ENCODE results near the gene C1orf21. TPM values are rescaled to one million over a fixed set of nuclear protein-coding genes. Genes with fewer than 3 reads are reported as not detected.

The C1orf21 gene
- total RNA-seq, 1 experiment from 2014 or later = 0.15 TPM

GRCh38 chr1:184509105-184509504, 122.3 kb downstream of the C1orf21 start:
- CTCF ChIA-PET = no interaction called here
- no peaks in the 10 kb centered on the region for H3K9me3 ChIP-seq (ENCODE audit: control insufficient read depth, insufficient read depth, low read depth, low read length)
- in situ Hi-C loops (cut with HindIII; ENCODE audit: low pct_unique_long_range_greater_than_20kb, low sequenced_read_pairs) = no loop called here
- no TSS peak for BruUV-seq (replicated peaks)
- intact Hi-C loops (cut with micrococcal nuclease; ENCODE audit: unreplicated experiment) = no loop called here
- H3K4me3 ChIP-seq (ENCODE audit: low read depth in 2 of 2, low read length in 2 of 2) = no peak overlapping the region
- DNase-seq (ENCODE audit: low read depth, low spot score) (no peak), ATAC-seq (no peak)
- no peaks in the 10 kb centered on the region for H3K36me3 ChIP-seq (ENCODE audit: control insufficient read depth, insufficient read depth, low read length)
- H3K27me3 ChIP-seq (ENCODE audit: control insufficient read depth, insufficient read depth, low read length) = no peaks in the 10 kb centered on the region
- H3K27ac ChIP-seq (ENCODE audit: low read length) = no peak overlapping the region
- POLR2A ChIA-PET = no interaction called here
- H3K4me1 ChIP-seq (ENCODE audit: control insufficient read depth, insufficient read depth, low read length) = no peaks in the 10 kb centered on the region
- TF ChIP-seq CTCF (IDR thresholded peaks at IDR 0.05) (no peak), REST (IDR thresholded peaks at IDR 0.05; ENCODE audit: insufficient read depth in 1 of 2, low read depth in 2 of 2, low read length in 1 of 2) (no peak), TCF7L2 (IDR thresholded peaks at IDR 0.05; ENCODE audit: low read depth, low read length) (no peak)

GRCh38 chr1:184510110-184510509, 123.3 kb downstream of the C1orf21 start:
- no peaks in the 10 kb centered on the region for H3K36me3 ChIP-seq (ENCODE audit: control insufficient read depth, insufficient read depth, low read length)
- H3K27me3 ChIP-seq (ENCODE audit: control insufficient read depth, insufficient read depth, low read length) = no peaks in the 10 kb centered on the region
- intact Hi-C loops (cut with micrococcal nuclease; ENCODE audit: unreplicated experiment) (no loop called here), in situ Hi-C loops (cut with HindIII; ENCODE audit: low pct_unique_long_range_greater_than_20kb, low sequenced_read_pairs) (no loop called here)
- DNase-seq (ENCODE audit: low read depth, low spot score) (no peak), ATAC-seq (no peak)
- H3K4me1 ChIP-seq (ENCODE audit: control insufficient read depth, insufficient read depth, low read length) = no peaks in the 10 kb centered on the region
- TF ChIP-seq SIN3A (IDR thresholded peaks at IDR 0.05; ENCODE audit: borderline replicate concordance, insufficient read depth, low read depth, low read length) = no peak
- no peaks in the 10 kb centered on the region for H3K9me3 ChIP-seq (ENCODE audit: control insufficient read depth, insufficient read depth, low read depth, low read length)
- ChIA-PET POLR2A (no interaction called here), CTCF (no interaction called here)
- H3K27ac ChIP-seq (ENCODE audit: low read length) = no peak overlapping the region
- BruUV-seq (replicated peaks) = no TSS peak
- H3K4me3 ChIP-seq (ENCODE audit: low read depth in 2 of 2, low read length in 2 of 2) = no peak overlapping the region

GRCh38 chr1:184512724-184513123, 125.9 kb downstream of the C1orf21 start:
- intact Hi-C loops (cut with micrococcal nuclease; ENCODE audit: unreplicated experiment) = no loop called here
- ATAC-seq = no peak
- no peaks in the 10 kb centered on the region for H3K36me3 ChIP-seq (ENCODE audit: control insufficient read depth, insufficient read depth, low read length)
- DNase-seq (ENCODE audit: low read depth, low spot score) = no peak
- CTCF ChIA-PET = no interaction called here
- H3K27me3 ChIP-seq (ENCODE audit: control insufficient read depth, insufficient read depth, low read length) = no peaks in the 10 kb centered on the region
- no TSS peak for BruUV-seq (replicated peaks)
- H3K27ac ChIP-seq (ENCODE audit: low read length) = no peak overlapping the region
- no peaks in the 10 kb centered on the region for H3K4me1 ChIP-seq (ENCODE audit: control insufficient read depth, insufficient read depth, low read length)
- in situ Hi-C loops (cut with HindIII; ENCODE audit: low pct_unique_long_range_greater_than_20kb, low sequenced_read_pairs) = no loop called here
- no peak for TF ChIP-seq CTCF (IDR thresholded peaks at IDR 0.05)
- H3K9me3 ChIP-seq (ENCODE audit: control insufficient read depth, insufficient read depth, low read depth, low read length) = no peaks in the 10 kb centered on the region
- H3K4me3 ChIP-seq (ENCODE audit: low read depth in 2 of 2, low read length in 2 of 2) = no peak overlapping the region
- POLR2A ChIA-PET = no interaction called here

All from Panc1 (cell line).